HG03457 (cell line): ENCODE data around the gene PNLIPRP3.

Experiments
- ATAC-seq: cut with Tn5 transposase; IDR thresholded peaks from one replicate; pipeline ENCODE4 v1.9.1; 2021; ENCODE audit warnings: moderate number of reproducible peaks; ENCODE audit not compliant: unreplicated experiment

PNLIPRP3 gene

GRCh38 chr10:116444527-116445142 lies 17.0 kb downstream of the PNLIPRP3 start:
- peak; percentile 69 for ATAC-seq

- ATAC-seq, result no peak
These were observed 23.2 kb downstream of the PNLIPRP3 start for GRCh38 chr10:116450861-116451260.

GRCh38 chr10:116451711-116452337 lies 24.2 kb downstream of the PNLIPRP3 start:
- ATAC-seq, result no peak

GRCh38 chr10:116452338-116452720 lies 24.7 kb downstream of the PNLIPRP3 start:
- no peak for ATAC-seq

GRCh38 chr10:116457488-116457887 lies 29.8 kb downstream of the PNLIPRP3 start:
- ATAC-seq, result no peak

GRCh38 chr10:116460219-116460618 lies 32.6 kb downstream of the PNLIPRP3 start:
- no peak for ATAC-seq

- ATAC-seq, result no peak
These were observed 34.0 kb downstream of the PNLIPRP3 start for GRCh38 chr10:116461680-116462079.

GRCh38 chr10:116464257-116464656 lies 36.6 kb downstream of the PNLIPRP3 start:
- no peak for ATAC-seq

GRCh38 chr10:116465546-116465945 lies 37.9 kb downstream of the PNLIPRP3 start:
- ATAC-seq, result no peak

- no peak for ATAC-seq
These were observed 39.2 kb downstream of the PNLIPRP3 start for GRCh38 chr10:116466715-116467422.

- no peak for ATAC-seq
These were observed 41.8 kb downstream of the PNLIPRP3 start for GRCh38 chr10:116469437-116469836.

GRCh38 chr10:116470071-116470470 lies 42.4 kb downstream of the PNLIPRP3 start:
- no peak for ATAC-seq

GRCh38 chr10:116470768-116471415 lies 43.2 kb downstream of the PNLIPRP3 start:
- ATAC-seq, result no peak

- no peak for ATAC-seq
These were observed 45.2 kb downstream of the PNLIPRP3 start for GRCh38 chr10:116472891-116473290.

GRCh38 chr10:116475866-116476265 lies 48.2 kb downstream of the PNLIPRP3 start:
- no peak for ATAC-seq

- no peak for ATAC-seq
These were observed 48.8 kb downstream of the PNLIPRP3 start for GRCh38 chr10:116476461-116476860.

GRCh38 chr10:116477986-116478664 lies 50.5 kb downstream of the PNLIPRP3 start:
- ATAC-seq, result no peak

GRCh38 chr10:116486770-116487448 lies 59.3 kb downstream of the PNLIPRP3 start:
- no peak for ATAC-seq

- ATAC-seq, result no peak
These were observed 60.1 kb downstream of the PNLIPRP3 start for GRCh38 chr10:116487522-116488430.

- no peak for ATAC-seq
These were observed 61.8 kb downstream of the PNLIPRP3 start for GRCh38 chr10:116489460-116489859.
